ENCODE results near the gene ABLIM3. TPM values are rescaled to one million over a fixed set of nuclear protein-coding genes. Genes with fewer than 3 reads are reported as not detected.

ABLIM3 gene
- total RNA-seq, 1 experiment from 2014 or later: not detected

DNA sequence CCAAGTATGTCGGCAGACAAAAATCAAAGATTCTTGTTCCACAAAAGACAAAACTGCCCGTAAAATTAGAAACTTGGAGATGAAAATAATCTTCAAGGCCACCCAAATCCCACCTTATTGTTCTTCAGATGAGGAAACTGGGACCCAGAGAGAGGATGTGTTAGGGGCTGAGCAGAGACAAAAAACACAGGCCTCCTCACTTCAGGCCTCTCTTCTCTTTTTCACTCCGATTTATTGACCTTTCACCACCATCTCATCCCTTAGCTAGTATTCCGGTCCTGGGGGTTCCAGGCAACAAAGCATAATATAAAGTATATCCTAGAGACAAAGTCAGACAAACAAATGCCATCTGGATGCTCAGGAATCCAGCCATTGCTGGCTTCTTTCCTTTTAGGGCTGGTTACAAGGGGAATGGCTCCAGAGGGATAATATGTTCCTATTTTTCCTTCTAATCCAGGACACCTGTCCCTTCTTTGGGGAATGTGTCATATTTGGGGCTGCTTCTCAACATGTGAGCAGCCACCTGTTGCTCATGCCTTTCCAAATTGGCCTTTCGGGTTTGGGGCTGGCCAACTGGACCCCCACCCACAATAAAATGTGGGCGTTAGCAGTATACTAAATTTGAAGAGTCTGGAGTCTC, 88.1 kb downstream of the ABLIM3 start:
- H3K27me3 Mint-ChIP-seq (ENCODE audit: insufficient read depth, unreplicated experiment): peaks cover 21% of the 10 kb centered on the region
- H3K4me1 ChIP-seq: no peaks in the 10 kb centered on the region
- no peaks in the 10 kb centered on the region for H3K9me3 Mint-ChIP-seq (ENCODE audit: unreplicated experiment)
- BruUV-seq (replicated peaks): no TSS peak
- H3K9me3 ChIP-seq: no peaks in the 10 kb centered on the region
- DNase-seq: no peak
- TF ChIP-seq CTCF (IDR thresholded peaks at IDR 0.05; ENCODE audit: insufficient read depth in 1 of 2, low read depth in 1 of 2, low read length in 1 of 2, severe bottlenecking in 1 of 2, unreplicated experiment in 1 of 2): no peak
- no peak overlapping the region for H3K4me3 ChIP-seq (ENCODE audit: low read depth, low read length)
- intact Hi-C loops (cut with micrococcal nuclease; ENCODE audit: unreplicated experiment): loop anchor here (1.0 to 2.0 kb wide), 3 partner anchors 88 to 496 kb away; partner anchors contain the start of gene ABLIM3
- no peaks in the 10 kb centered on the region for H3K36me3 Mint-ChIP-seq (ENCODE audit: insufficient read depth, unreplicated experiment)
- no peaks in the 10 kb centered on the region; the same call in 1 of the 2 replicates for H3K27me3 ChIP-seq (replicated peaks; ENCODE audit: control insufficient read depth, insufficient read depth, low read length)
- ChIA-PET POLR2A (no interaction called here), CTCF (interaction anchor here (1.0 to 1.1 kb wide), 3 partner anchors 13 to 104 kb away, joined by 3 to 15 read pairs (median 8); partner anchors contain the start of gene ABLIM3)
- no peak overlapping the region for H3K27ac Mint-ChIP-seq (ENCODE audit: unreplicated experiment)
- H3K4me1 Mint-ChIP-seq (ENCODE audit: low read depth, unreplicated experiment): peaks cover 6% of the 10 kb centered on the region
- no peaks in the 10 kb centered on the region for H3K36me3 ChIP-seq (ENCODE audit: control insufficient read depth, insufficient read depth, low read length)
- no peak overlapping the region for H3K4me3 Mint-ChIP-seq (ENCODE audit: unreplicated experiment)

GRCh38 chr5:149235841-149236240, 94.5 kb downstream of the ABLIM3 start:
- Mint-ChIP-seq H3K27ac (ENCODE audit: unreplicated experiment) (no peak overlapping the region), H3K9me3 (ENCODE audit: unreplicated experiment) (no peaks in the 10 kb centered on the region), H3K4me1 (ENCODE audit: low read depth, unreplicated experiment) (no peaks in the 10 kb centered on the region), H3K36me3 (ENCODE audit: insufficient read depth, unreplicated experiment) (no peaks in the 10 kb centered on the region), H3K27me3 (ENCODE audit: insufficient read depth, unreplicated experiment) (peaks cover 28% of the 10 kb centered on the region), H3K4me3 (ENCODE audit: unreplicated experiment) (no peak overlapping the region)
- no peak for TF ChIP-seq CTCF (IDR thresholded peaks at IDR 0.05; ENCODE audit: insufficient read depth in 1 of 2, low read depth in 1 of 2, low read length in 1 of 2, severe bottlenecking in 1 of 2, unreplicated experiment in 1 of 2)
- no peak for DNase-seq
- Histone ChIP-seq H3K4me1 (no peaks in the 10 kb centered on the region), H3K9me3 (no peaks in the 10 kb centered on the region), H3K36me3 (ENCODE audit: control insufficient read depth, insufficient read depth, low read length) (no peaks in the 10 kb centered on the region), H3K4me3 (ENCODE audit: low read depth, low read length) (no peak overlapping the region), H3K27me3 (replicated peaks; ENCODE audit: control insufficient read depth, insufficient read depth, low read length) (no peaks in the 10 kb centered on the region; the same call in 1 of the 2 replicates)
- BruUV-seq (replicated peaks): no TSS peak
- intact Hi-C loops (cut with micrococcal nuclease; ENCODE audit: unreplicated experiment): no loop called here
- ChIA-PET POLR2A (no interaction called here), CTCF (interaction anchor here (0.9 kb wide), 1 partner anchor 121 kb away, joined by 3 read pairs; no protein-coding TSS in a partner anchor)

GRCh38 chr5:149237662-149238061, 96.4 kb downstream of the ABLIM3 start:
- ChIA-PET POLR2A (interaction anchor here (0.6 kb wide), 1 partner anchor 31 kb away, joined by 3 read pairs; no protein-coding TSS in a partner anchor), CTCF (interaction anchor here (1.9 kb wide), 1 partner anchor 96 kb away, joined by 6 read pairs; the partner anchor contains the start of gene ABLIM3)
- Mint-ChIP-seq H3K4me1 (ENCODE audit: low read depth, unreplicated experiment) (no peaks in the 10 kb centered on the region), H3K27ac (ENCODE audit: unreplicated experiment) (no peak overlapping the region), H3K27me3 (ENCODE audit: insufficient read depth, unreplicated experiment) (peaks cover 35% of the 10 kb centered on the region), H3K4me3 (ENCODE audit: unreplicated experiment) (no peak overlapping the region), H3K9me3 (ENCODE audit: unreplicated experiment) (no peaks in the 10 kb centered on the region), H3K36me3 (ENCODE audit: insufficient read depth, unreplicated experiment) (no peaks in the 10 kb centered on the region)
- BruUV-seq (replicated peaks): no TSS peak
- no peaks in the 10 kb centered on the region for H3K4me1 ChIP-seq
- no peaks in the 10 kb centered on the region; the same call in 1 of the 2 replicates for H3K27me3 ChIP-seq (replicated peaks; ENCODE audit: control insufficient read depth, insufficient read depth, low read length)
- no peak for DNase-seq
- intact Hi-C loops (cut with micrococcal nuclease; ENCODE audit: unreplicated experiment): no loop called here
- H3K4me3 ChIP-seq (ENCODE audit: low read depth, low read length): no peak overlapping the region
- H3K9me3 ChIP-seq: no peaks in the 10 kb centered on the region; the same call in 1 of the 2 replicates
- TF ChIP-seq CTCF (IDR thresholded peaks at IDR 0.05; ENCODE audit: insufficient read depth in 1 of 2, low read depth in 1 of 2, low read length in 1 of 2, severe bottlenecking in 1 of 2, unreplicated experiment in 1 of 2): no peak
- no peaks in the 10 kb centered on the region for H3K36me3 ChIP-seq (ENCODE audit: control insufficient read depth, insufficient read depth, low read length)

Measured in Caco-2 (cell line).